Stimulated activated CD4-positive, alpha-beta T cell treated with anti-CD3 and anti-CD28 coated beads, Interleukin-15, amount 100 ng/mL, for 1 hour (primary cell): Measurements from ENCODE around the gene MAP3K9.

Experiments
- DNase-seq, 2 donors: peaks; one replicate each; pipeline ENCODE4 v3.0.0-alpha.2; 2020; ENCODE audit warnings: low read depth in 1 of 2, low spot score in 1 of 2

MAP3K9 gene

GRCh38 chr14:70700955-70701585 is 108.2 kb downstream of the MAP3K9 start:
- DNase-seq = no peak

- DNase-seq = no peak
These were observed 109.7 kb downstream of the MAP3K9 start for GRCh38 chr14:70699646-70700045.

DNA sequence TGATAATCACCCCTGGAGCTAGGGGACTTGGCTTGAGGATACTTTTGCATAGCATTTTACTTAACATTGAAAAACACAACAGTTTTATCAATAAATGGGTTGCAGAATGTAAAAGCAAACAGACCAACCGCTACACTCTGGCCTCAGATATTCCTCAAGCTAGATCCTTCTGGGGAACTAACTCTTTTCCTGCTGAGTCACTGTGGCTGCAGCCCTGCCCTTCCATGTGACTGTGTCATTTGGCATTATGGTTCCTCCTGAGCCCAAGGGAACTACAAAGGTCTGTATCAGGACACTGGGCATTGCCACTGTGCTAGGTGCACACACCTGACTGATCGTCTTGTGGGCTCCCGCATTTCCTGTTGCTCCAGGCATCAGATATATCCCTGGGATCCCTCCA is 111.0 kb downstream of the MAP3K9 start:
- no peak for DNase-seq

GRCh38 chr14:70697701-70698100 is 111.6 kb downstream of the MAP3K9 start:
- no peak for DNase-seq

DNA sequence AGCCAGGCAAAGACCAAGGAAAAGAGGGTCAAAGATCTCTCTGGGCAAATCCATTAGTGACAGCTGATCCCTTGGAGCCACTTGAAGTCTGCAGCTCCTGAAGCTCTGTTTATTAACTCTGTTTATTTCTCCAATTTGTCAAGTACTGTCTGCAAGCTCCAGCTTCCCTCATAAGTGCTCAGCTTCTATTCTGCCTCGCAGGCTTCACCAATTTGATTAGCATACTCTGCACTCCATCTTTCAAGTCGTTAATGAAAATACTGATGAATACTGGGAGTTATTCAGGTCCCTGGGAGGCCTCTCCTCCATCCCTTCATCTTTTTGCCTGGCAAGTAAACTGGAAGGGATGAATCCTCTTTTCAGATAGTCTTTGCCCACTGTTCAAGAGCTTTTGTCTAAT is 113.3 kb downstream of the MAP3K9 start:
- DNase-seq = no peak

DNA sequence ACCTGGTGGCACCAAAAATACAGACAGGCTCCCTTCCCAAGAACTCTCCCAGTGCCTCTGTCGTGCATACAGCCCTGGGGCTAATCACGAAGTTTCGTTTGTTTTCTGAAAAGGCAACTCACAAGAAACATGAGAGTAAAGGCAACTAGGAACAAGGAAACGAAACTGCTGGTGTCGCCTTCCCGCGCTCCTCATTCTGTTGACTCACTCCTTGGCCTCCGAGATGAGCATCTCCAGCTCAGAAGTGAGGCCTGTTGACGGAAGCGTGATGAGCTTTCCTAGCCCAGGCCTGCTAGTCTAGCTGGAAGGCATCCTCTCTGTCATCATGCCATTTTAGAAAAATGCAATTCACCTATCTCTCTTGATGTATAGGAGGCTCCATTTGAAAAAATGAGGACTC is 117.1 kb downstream of the MAP3K9 start:
- no peak for DNase-seq

- DNase-seq = no peak
These were observed 123.7 kb downstream of the MAP3K9 start for GRCh38 chr14:70685474-70686197.

GRCh38 chr14:70683983-70684382 is 125.3 kb downstream of the MAP3K9 start:
- DNase-seq = no peak

DNA sequence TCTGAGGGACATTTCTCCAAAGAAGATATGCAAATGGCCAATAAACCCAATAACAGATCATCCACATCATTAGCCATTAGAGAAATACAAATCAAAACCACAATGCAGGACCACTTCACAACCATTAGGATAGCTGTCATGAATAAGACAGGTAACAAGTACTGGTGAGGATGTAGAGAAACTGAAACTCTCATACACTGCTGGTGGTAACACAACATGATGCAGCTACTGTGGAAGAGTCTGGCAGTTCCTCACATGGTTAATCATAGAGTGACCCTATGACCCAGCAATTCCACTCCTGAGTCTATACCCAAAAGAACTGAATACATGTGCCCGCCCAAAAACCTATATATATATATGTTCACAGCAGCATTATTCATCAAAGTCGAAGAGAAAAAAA is 128.6 kb downstream of the MAP3K9 start:
- no peak for DNase-seq

GRCh38 chr14:70677341-70677740 is 132.0 kb downstream of the MAP3K9 start:
- DNase-seq = no peak
